Ascending aorta (tissue), 2 donors: ENCODE data around the gene ESPL1. TPM values are rescaled to one million over a fixed set of nuclear protein-coding genes. Genes with fewer than 3 reads are reported as not detected.
"Not testable (repeated sequence)": the region's sequence is repeated elsewhere in the genome, so short reads cannot be mapped to it uniquely, and the experiment has no call there.

Experiments
- DNase-seq, 2 donors: peaks; one replicate each; pipeline ENCODE4 v3.0.0-alpha.2; 2019; ENCODE audit warnings: low spot score in 2 of 2
- H3K27ac ChIP-seq, 2 donors: fragments of 200-600 bp; sonication (generic); one replicate each; pipeline ENCODE4 v1.5.1; 2016 to 2017; ENCODE audit warnings: mild to moderate bottlenecking in 1 of 2
- H3K27me3 ChIP-seq: fragments of 200-600 bp; sonication (generic); one replicate; pipeline ENCODE4 v1.5.1; 2017
- H3K36me3 ChIP-seq, 2 donors: fragments of 200-600 bp; sonication (generic); one replicate each; pipeline ENCODE4 v1.5.1; 2016
- H3K4me1 ChIP-seq, 2 donors: fragments of 200-600 bp; sonication (generic); one replicate each; pipeline ENCODE4 v1.5.1; 2016 to 2017; ENCODE audit warnings: mild to moderate bottlenecking in 1 of 2
- H3K4me3 ChIP-seq, 2 donors: fragments of 200-600 bp; sonication (generic); one replicate each; pipeline ENCODE4 v1.5.1; 2016 to 2017; ENCODE audit warnings: mild to moderate bottlenecking in 1 of 2
- H3K9me3 ChIP-seq, 2 donors: fragments of 200-600 bp; sonication (generic); one replicate each; pipeline ENCODE4 v1.5.1; 2016
- CTCF ChIP-seq, 3 experiments: fragments of 200-600 bp in 2 of 3; fragments of 450-650 bp in 1 of 3; sonication (generic) in 2 of 3; IDR thresholded peaks; one replicate each; pipeline ENCODE4 v1.5.1; 2016 to 2019; ENCODE audit warnings: antibody characterized with exemption in 3 of 3, mild to moderate bottlenecking in 1 of 3, moderate library complexity in 1 of 3
- intact Hi-C: fragments of 100-400 bp; cut with DNase I; formaldehyde crosslinking; loops from one replicate; pipeline ENCODE4 v1.15.1; 2023
- total RNA-seq: library from RNA; depleted of rRNA; stranded (reverse); fragments of >200 nt; gene quantifications from one replicate; pipeline ENCODE4 v1.1.0, GENCODE V29; 2016

The ESPL1 gene
- total RNA-seq, 1 donor from 2014 or later: not detected

DNA sequence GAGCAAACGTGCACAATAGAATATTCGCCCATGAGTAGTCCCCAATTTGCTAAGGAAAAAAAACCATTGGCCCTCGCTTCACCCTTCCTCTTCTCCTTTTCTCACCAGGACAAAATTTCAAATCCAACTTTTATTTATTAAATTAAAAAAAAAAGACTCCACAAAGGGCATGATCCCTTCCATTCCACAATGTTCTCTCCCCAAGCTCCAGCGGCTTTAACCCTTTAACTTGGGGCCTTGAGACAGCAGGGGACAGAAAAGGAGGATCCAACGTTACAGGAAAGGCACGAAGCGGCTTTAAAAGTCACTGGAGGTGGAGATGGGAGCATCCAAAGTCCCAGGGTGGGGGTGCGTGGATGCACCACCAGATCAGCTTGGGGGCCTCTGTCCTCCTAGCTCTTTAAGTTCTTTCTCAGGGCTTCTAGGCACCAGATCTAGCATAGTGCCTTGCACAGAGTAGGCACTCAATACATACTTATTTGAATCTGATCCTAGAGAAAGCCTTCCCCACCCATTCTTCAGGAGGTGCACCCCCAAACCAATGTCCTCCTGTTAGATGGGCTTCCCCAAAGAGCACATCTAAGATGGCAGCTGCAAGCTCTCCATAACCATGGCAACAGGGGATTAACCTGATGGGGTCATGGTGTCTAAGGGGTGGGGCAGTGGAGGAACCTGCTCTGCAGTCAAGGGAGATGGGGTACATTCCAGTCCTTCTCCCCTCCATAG lies 58.5 kb downstream of the ESPL1 start:
- no peak for DNase-seq
- Histone ChIP-seq H3K36me3 (no peaks in the 10 kb centered on the region), H3K4me3 (no peak overlapping the region), H3K27me3 (no peaks in the 10 kb centered on the region), H3K27ac (no peak overlapping the region), H3K9me3 (no peaks in the 10 kb centered on the region), H3K4me1 (peaks cover 4 to 20% of the 10 kb centered on the region in 2 donors)
- no peak for TF ChIP-seq CTCF (IDR thresholded peaks at IDR 0.05)
- intact Hi-C loops: no loop called here

DNA sequence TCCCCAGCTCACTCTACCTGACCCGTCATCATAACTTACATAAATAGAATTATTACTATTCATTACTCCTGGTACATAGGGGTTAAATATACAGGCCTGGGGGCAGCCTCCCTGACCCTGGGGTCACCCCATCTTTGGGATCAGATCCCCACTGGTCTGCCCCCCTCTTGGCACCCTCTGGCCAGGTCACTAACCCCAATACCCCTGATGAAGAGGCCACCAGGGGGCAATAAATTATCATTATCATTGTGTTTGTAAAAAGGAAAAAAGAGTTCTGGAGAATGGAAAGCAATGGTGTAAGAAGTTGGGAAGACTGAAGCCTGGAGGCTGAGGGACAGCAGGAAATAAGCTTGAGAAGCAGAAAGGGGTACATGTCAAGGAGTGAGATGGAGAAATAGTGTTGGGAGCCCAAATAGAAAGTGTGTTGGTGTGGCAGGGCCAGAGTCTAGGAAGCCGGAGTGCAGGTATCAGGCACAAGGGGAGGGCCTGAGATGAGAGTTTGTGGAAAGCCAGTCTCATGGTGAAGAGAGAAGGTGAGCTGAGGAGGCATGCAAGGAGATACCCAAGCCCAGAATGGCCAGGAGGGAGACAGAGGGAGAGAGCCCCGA lies 59.4 kb downstream of the ESPL1 start:
- DNase-seq: no peak
- H3K27ac ChIP-seq: no peak overlapping the region
- peak in 2 of 3 experiments; percentile 15 to 29 for TF ChIP-seq CTCF (IDR thresholded peaks at IDR 0.05)
- no peaks in the 10 kb centered on the region for H3K27me3 ChIP-seq
- no peaks in the 10 kb centered on the region for H3K36me3 ChIP-seq
- intact Hi-C loops: no loop called here
- H3K4me3 ChIP-seq: no peak overlapping the region
- H3K4me1 ChIP-seq: peaks cover 0 to 14% of the 10 kb centered on the region in 2 donors
- no peaks in the 10 kb centered on the region for H3K9me3 ChIP-seq

- no peak for TF ChIP-seq CTCF (IDR thresholded peaks at IDR 0.05)
- H3K9me3 ChIP-seq: no peaks in the 10 kb centered on the region
- intact Hi-C loops: no loop called here
- no peak for DNase-seq
- H3K4me3 ChIP-seq: no peak overlapping the region
- no peak overlapping the region for H3K27ac ChIP-seq
- H3K36me3 ChIP-seq: no peaks in the 10 kb centered on the region
- no peaks in the 10 kb centered on the region for H3K27me3 ChIP-seq
- H3K4me1 ChIP-seq: peaks cover 0 to 14% of the 10 kb centered on the region in 2 donors
Measured at GRCh38 chr12:53328043-53328435, 59.9 kb downstream of the ESPL1 start.

DNA sequence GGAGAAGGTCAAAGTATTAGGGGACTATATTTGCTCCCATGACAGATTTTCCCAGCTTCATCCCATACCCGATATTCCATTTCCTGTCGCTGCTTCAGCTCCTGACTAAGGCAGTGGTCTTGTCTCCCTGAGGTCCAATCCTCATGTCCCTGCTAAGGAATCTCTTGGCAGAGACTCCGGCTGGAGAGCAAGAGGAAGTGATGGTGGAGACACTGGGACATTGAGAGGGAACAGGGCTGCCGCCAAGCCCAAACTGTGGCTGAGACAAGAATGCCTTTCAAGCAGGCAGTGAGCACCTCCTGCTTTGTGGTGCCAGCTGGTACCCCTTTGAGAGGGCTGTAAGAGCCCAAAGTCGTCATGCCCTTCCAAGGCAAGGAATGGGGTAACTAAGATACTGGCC lies 62.6 kb downstream of the ESPL1 start:
- Histone ChIP-seq H3K27me3 (peaks cover 6% of the 10 kb centered on the region), H3K9me3 (no peaks in the 10 kb centered on the region), H3K36me3 (no peaks in the 10 kb centered on the region), H3K4me3 (no peak overlapping the region), H3K27ac (no peak overlapping the region), H3K4me1 (peaks cover 0 to 5% of the 10 kb centered on the region in 2 donors)
- TF ChIP-seq CTCF (IDR thresholded peaks at IDR 0.05): no peak
- intact Hi-C loops: no loop called here
- no peak for DNase-seq

DNA sequence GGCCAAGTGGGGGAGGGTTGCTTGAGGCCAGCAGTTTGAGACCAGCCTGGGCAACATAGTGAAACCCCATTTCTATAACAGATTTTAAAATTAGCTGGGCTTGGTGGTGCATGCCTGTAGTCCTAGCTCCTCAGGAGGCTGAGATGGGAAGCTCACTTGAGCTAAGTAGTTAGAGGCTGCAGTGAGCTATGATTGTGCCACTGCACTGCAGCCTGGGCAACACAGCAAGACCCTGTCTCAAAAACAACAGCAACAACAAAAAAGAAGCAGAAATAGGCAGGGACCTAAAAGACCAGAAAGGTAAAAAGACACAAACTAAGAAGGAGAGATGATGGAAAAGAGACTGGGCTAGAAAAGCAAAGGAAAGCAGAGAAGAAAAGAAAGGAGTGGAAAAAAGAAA lies 64.2 kb downstream of the ESPL1 start:
- H3K9me3 ChIP-seq, intact Hi-C loops, H3K27me3 ChIP-seq, H3K4me1 ChIP-seq, H3K4me3 ChIP-seq, DNase-seq, H3K27ac ChIP-seq, H3K36me3 ChIP-seq: not testable (repeated sequence)

DNA sequence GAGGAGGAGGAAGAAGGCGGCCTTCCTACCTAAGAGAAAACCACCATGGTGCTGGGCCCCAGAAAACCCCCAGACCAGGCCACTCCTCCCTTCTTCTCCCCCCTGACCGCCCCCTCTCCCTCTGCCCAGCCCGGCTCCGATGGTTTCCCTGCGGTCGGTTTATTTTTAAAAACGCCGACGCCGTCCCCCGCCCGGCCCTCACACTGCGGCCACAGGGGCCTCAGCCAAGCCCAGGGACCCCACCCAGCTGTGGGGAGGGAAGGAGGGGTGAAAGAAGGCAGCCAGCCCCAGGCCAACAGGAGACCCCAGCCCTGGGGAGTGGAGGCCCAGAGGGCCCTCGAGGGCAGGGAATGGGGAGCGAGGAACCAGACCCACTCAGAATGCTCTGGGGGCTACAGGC lies 64.6 kb downstream of the ESPL1 start:
- no peak for TF ChIP-seq CTCF (IDR thresholded peaks at IDR 0.05)
- H3K36me3 ChIP-seq: no peaks in the 10 kb centered on the region
- H3K9me3 ChIP-seq: no peaks in the 10 kb centered on the region
- DNase-seq: no peak
- intact Hi-C loops: no loop called here
- no peaks in the 10 kb centered on the region for H3K4me1 ChIP-seq
- no peak overlapping the region for H3K27ac ChIP-seq
- peaks cover 6% of the 10 kb centered on the region for H3K27me3 ChIP-seq
- H3K4me3 ChIP-seq: no peak overlapping the region
